NCI-H526 treated with DMSO at 0.1 percent for 48 hours (cell line): ENCODE data around the gene ARPIN.
A peak's percentile ranks its signal among the peaks of the same experiment; 100 is the strongest.
"Not testable (repeated sequence)": the region's sequence is repeated elsewhere in the genome, so short reads cannot be mapped to it uniquely, and the experiment has no call there.

Experiments used
- DNase-seq: peaks from one replicate; lab custom pipeline; 2025; lab: John Stamatoyannopoulos, UW

The ARPIN gene

GRCh38 chr15:89877083-89877425, 35.7 kb downstream of the ARPIN start:
- no peak for DNase-seq

GRCh38 chr15:89876396-89877082, 36.2 kb downstream of the ARPIN start:
- no peak for DNase-seq

- DNase-seq = no peak
These were observed 37.0 kb downstream of the ARPIN start for GRCh38 chr15:89875741-89876140.

- peak; percentile 44 for DNase-seq
These were observed 37.7 kb downstream of the ARPIN start for GRCh38 chr15:89874926-89875564.

- no peak for DNase-seq
These were observed 42.0 kb downstream of the ARPIN start for GRCh38 chr15:89870688-89871288.

GRCh38 chr15:89870006-89870405, 42.7 kb downstream of the ARPIN start:
- no peak for DNase-seq

- DNase-seq = not testable (repeated sequence)
These were observed 43.3 kb downstream of the ARPIN start for GRCh38 chr15:89869490-89869889.

GRCh38 chr15:89864958-89865739, 47.6 kb downstream of the ARPIN start:
- no peak for DNase-seq

GRCh38 chr15:89863918-89864317, 48.8 kb downstream of the ARPIN start:
- no peak for DNase-seq

- no peak for DNase-seq
These were observed 51.9 kb downstream of the ARPIN start for GRCh38 chr15:89860891-89861290.

GRCh38 chr15:89860431-89860830, 52.3 kb downstream of the ARPIN start:
- DNase-seq = no peak

- no peak for DNase-seq
These were observed 53.9 kb downstream of the ARPIN start for GRCh38 chr15:89858661-89859458.

- DNase-seq = no peak
These were observed 55.1 kb downstream of the ARPIN start for GRCh38 chr15:89857673-89858072.

- no peak for DNase-seq
These were observed 56.8 kb downstream of the ARPIN start for GRCh38 chr15:89855948-89856347.

GRCh38 chr15:89854863-89855262, 57.9 kb downstream of the ARPIN start:
- not testable (repeated sequence) for DNase-seq

- no peak for DNase-seq
These were observed 60.3 kb downstream of the ARPIN start for GRCh38 chr15:89852342-89852995.

GRCh38 chr15:89851673-89852341, 60.9 kb downstream of the ARPIN start:
- DNase-seq = no peak

- DNase-seq = no peak
These were observed 63.8 kb downstream of the ARPIN start for GRCh38 chr15:89848970-89849292.

- DNase-seq = no peak
These were observed 65.7 kb downstream of the ARPIN start for GRCh38 chr15:89847101-89847500.

- no peak for DNase-seq
These were observed 67.4 kb downstream of the ARPIN start for GRCh38 chr15:89845305-89845893.
